Epithelial cell of proximal tubule (primary cell): ENCODE results near the gene ADCY7. TPM values are rescaled to one million over a fixed set of nuclear protein-coding genes. Genes with fewer than 3 reads are reported as not detected.

ENCODE experiments used
- DNase-seq: peaks from one replicate; pipeline ENCODE4 v3.0.0-alpha.2; 2011; ENCODE audit warnings: low read depth
- H3K4me3 ChIP-seq: 2 replicates; pipeline ENCODE4 v1.5.1; 2011; ENCODE audit warnings: low read depth, mild to moderate bottlenecking, low read length
- CTCF ChIP-seq: conservative IDR thresholded peaks from 2 replicates; pipeline ENCODE4 v1.5.1; 2012; ENCODE audit warnings: low read depth, mild to moderate bottlenecking, low read length
- total RNA-seq: library from RNA; depleted of rRNA; stranded (reverse); fragments of >200 nt; gene quantifications from 2 replicates; pipeline ENCODE4 v1.2.3, GENCODE V29; 2015

ADCY7 gene
- total RNA-seq, 1 donor from 2014 or later, result 33.4 TPM

GRCh38 chr16:50331570-50331969 lies 65.2 kb downstream of the ADCY7 start:
- no peak overlapping the region for H3K4me3 ChIP-seq
- DNase-seq, result no peak
- no peak for TF ChIP-seq CTCF

- no peak for TF ChIP-seq CTCF
- no peak for DNase-seq
- no peak overlapping the region for H3K4me3 ChIP-seq
These were observed 66.2 kb downstream of the ADCY7 start for GRCh38 chr16:50332599-50332998.

GRCh38 chr16:50334106-50334975 lies 68.0 kb downstream of the ADCY7 start:
- no peak for TF ChIP-seq CTCF
- DNase-seq, result no peak
- H3K4me3 ChIP-seq, result no peak overlapping the region

- no peak for TF ChIP-seq CTCF
These were observed 69.0 kb downstream of the ADCY7 start for GRCh38 chr16:50335196-50335958.

GRCh38 chr16:50336884-50337283 lies 70.5 kb downstream of the ADCY7 start:
- no peak for DNase-seq
- no peak for TF ChIP-seq CTCF
- H3K4me3 ChIP-seq, result no peak overlapping the region

More at GRCh38 chr16:50335196-50335958, 69.0 kb downstream of the ADCY7 start:
- DNase-seq, result no peak
- no peak overlapping the region for H3K4me3 ChIP-seq

- DNase-seq, result no peak
- H3K4me3 ChIP-seq, result no peak overlapping the region
- TF ChIP-seq CTCF, result no peak
These were observed 72.2 kb downstream of the ADCY7 start for GRCh38 chr16:50338371-50339231.
